SU-DHL-6 (cell line): Measurements from ENCODE around the gene BLOC1S2.

Experiments
- EZH2phosphoT487 ChIP-seq: fragments of 200-600 bp; sonication (generic), shearing (Covaris generic); conservative IDR thresholded peaks from 2 replicates; pipeline ENCODE4 v1.6.1; 2018; ENCODE audit warnings: mild to moderate bottlenecking, antibody characterized with exemption, low read length, moderate library complexity, mixed read lengths
- TF ChIP-seq, protein P1 (sequence below): fragments of 200-600 bp; sonication (generic); IDR thresholded peaks from one replicate; pipeline ENCODE4 v1.5.1; 2017; ENCODE audit warnings: antibody characterized with exemption, mild to moderate bottlenecking, low read length, moderate library complexity; ENCODE audit not compliant: insufficient read depth, poor library complexity, severe bottlenecking

DNA sequence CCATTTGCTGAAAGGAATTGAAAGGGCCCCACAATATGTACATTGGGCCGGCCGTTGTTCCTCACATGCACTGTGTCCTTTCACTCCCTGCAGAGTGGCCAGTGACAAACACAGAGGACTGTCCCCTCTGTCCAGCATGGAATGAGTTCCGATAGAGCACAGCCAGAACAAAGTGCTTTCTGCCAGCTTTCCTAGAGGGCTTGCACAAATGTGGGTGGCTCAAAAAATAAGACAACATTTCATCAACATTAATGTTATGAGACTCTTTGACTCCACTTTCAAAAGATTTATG is 41.2 kb upstream of the BLOC1S2 start:
- TF ChIP-seq, protein P1, sequence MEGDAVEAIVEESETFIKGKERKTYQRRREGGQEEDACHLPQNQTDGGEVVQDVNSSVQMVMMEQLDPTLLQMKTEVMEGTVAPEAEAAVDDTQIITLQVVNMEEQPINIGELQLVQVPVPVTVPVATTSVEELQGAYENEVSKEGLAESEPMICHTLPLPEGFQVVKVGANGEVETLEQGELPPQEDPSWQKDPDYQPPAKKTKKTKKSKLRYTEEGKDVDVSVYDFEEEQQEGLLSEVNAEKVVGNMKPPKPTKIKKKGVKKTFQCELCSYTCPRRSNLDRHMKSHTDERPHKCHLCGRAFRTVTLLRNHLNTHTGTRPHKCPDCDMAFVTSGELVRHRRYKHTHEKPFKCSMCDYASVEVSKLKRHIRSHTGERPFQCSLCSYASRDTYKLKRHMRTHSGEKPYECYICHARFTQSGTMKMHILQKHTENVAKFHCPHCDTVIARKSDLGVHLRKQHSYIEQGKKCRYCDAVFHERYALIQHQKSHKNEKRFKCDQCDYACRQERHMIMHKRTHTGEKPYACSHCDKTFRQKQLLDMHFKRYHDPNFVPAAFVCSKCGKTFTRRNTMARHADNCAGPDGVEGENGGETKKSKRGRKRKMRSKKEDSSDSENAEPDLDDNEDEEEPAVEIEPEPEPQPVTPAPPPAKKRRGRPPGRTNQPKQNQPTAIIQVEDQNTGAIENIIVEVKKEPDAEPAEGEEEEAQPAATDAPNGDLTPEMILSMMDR: no peak
- no peak for TF ChIP-seq EZH2phosphoT487
